GM12892 (cell line): ENCODE results near the gene GADD45G.

Experiments
- POLR2A ChIP-seq: IDR thresholded peaks from 2 replicates; pipeline ENCODE4 v1.6.1; 2011; ENCODE audit warnings: low read depth, low read length, control low read depth
- POLR2AphosphoS5 ChIP-seq: IDR thresholded peaks from 2 replicates; pipeline ENCODE4 v1.6.1; 2011; ENCODE audit warnings: low read depth, low read length, control low read depth
- TAF1 ChIP-seq: IDR thresholded peaks from 2 replicates; pipeline ENCODE4 v1.6.1; 2011; ENCODE audit warnings: low read depth, mild to moderate bottlenecking, control low read depth, low read length, borderline replicate concordance

DNA sequence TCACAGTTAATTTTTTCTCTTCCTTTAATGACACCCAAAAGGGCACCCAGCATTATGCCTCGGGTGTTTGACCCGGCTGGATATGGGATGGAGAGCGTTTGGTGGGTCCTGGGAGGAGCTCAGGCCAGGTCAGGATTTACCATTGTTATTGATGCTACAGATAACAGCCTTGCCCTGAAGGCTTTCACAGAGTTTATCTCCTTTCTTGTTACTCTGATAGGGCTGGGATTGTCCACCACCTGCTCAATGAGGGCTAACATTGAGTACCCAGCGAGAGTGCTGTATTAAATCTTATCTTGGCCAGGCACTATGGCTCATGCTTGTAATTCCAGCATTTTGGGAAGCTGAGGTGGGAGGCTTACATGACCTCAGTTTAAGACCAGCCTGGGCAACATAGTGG, 37.2 kb downstream of the GADD45G start:
- no peak for TF ChIP-seq TAF1
- TF ChIP-seq POLR2AphosphoS5 = no peak
- TF ChIP-seq POLR2A = no peak
